Stomach (tissue), 9 donors: Measurements from ENCODE around the gene RIMS1. TPM values are rescaled to one million over a fixed set of nuclear protein-coding genes. Genes with fewer than 3 reads are reported as not detected.

Experiments used
- DNase-seq, 2 donors: peaks; one replicate each; pipeline versions ENCODE4 v3.0.0 to v3.0.0-alpha.2; 2013 to 2019
- H3K27ac ChIP-seq, 5 donors: fragments of 200-600 bp in 4 of 5; sonication (generic) in 4 of 5; one replicate each; pipeline ENCODE4 v1.5.1; 2013 to 2019; ENCODE audit warnings: mild to moderate bottlenecking in 1 of 5, moderate library complexity in 1 of 5
- H3K27me3 ChIP-seq, 3 donors: fragments of 200-600 bp; sonication (generic); one replicate each; pipeline ENCODE4 v1.5.1; 2017 to 2019; ENCODE audit warnings: mixed run types in 1 of 3
- H3K36me3 ChIP-seq, 4 donors: fragments of 200-600 bp; sonication (generic); 1 replicate in 3 of 4; 2 replicates in 1 of 4; pipeline ENCODE4 v1.5.1; 2016 to 2019
- H3K4me1 ChIP-seq, 4 donors: fragments of 200-600 bp; sonication (generic); one replicate each; pipeline ENCODE4 v1.5.1; 2016 to 2019
- H3K4me3 ChIP-seq, 4 donors: fragments of 200-600 bp; sonication (generic) in 3 of 4; one replicate each; pipeline ENCODE4 v1.5.1; 2016 to 2019; ENCODE audit warnings: mild to moderate bottlenecking in 1 of 4
- H3K9me3 ChIP-seq, 4 donors: fragments of 200-600 bp; sonication (generic); one replicate each; pipeline ENCODE4 v1.5.1; 2016 to 2019
- EP300 ChIP-seq: sonication (generic); formaldehyde crosslinking; IDR thresholded peaks from one replicate; pipeline ENCODE4 v1.6.1; 2017; ENCODE audit warnings: antibody characterized with exemption
- POLR2A ChIP-seq, 4 donors: fragments of 450-650 bp; IDR thresholded peaks; one replicate each; pipeline ENCODE4 v1.6.1; 2016; ENCODE audit warnings: antibody characterized with exemption in 4 of 4, control low read depth in 2 of 4, mild to moderate bottlenecking in 1 of 4, moderate library complexity in 1 of 4
- POLR2AphosphoS5 ChIP-seq, 3 donors: sonication (generic); formaldehyde crosslinking; IDR thresholded peaks; one replicate each; pipeline ENCODE4 v1.6.1; 2016; ENCODE audit warnings: antibody characterized with exemption in 3 of 3
- WGBS, 5 donors: extraction: QIAGEN DNeasy Blood & Tissue Kit in 3 of 5; methylation state at CpG; one replicate each; pipeline versions ENCODE4 v1.1.5 to v1.1.7; 2013 to 2018; 5-methylcytosine and 5-hydroxymethylcytosine counted together
- intact Hi-C: fragments of 100-400 bp; cut with DNase I; formaldehyde crosslinking; loops from one replicate; pipeline ENCODE4 v1.15.1; 2023; ENCODE audit warnings: low total_unique reads
- polyA plus RNA-seq, 3 donors: library from polyadenylated mRNA; stranded (reverse); fragments of 200-250 nt; gene quantifications; one replicate each; pipeline ENCODE4 v1.2.3, GENCODE V29; 2013
- total RNA-seq, 5 donors: library from RNA; depleted of rRNA; stranded (reverse); fragments of >200 nt; gene quantifications; one replicate each; pipeline versions ENCODE4 v1.1.0 to v1.2.3, GENCODE V29; 2014 to 2016
- TF ChIP-seq, protein P1 (sequence below), 7 experiments: fragments of 450-650 bp in 4 of 7; fragments of 200-600 bp in 3 of 7; sonication (generic) in 3 of 7; IDR thresholded peaks; one replicate each; pipeline ENCODE4 v1.5.1; 2016 to 2019; ENCODE audit warnings: antibody characterized with exemption in 7 of 7, control low read depth in 2 of 7, mild to moderate bottlenecking in 1 of 7
- donor health status: healthy with polysubstance abuse.
- donor health status: Bipolar disorder and iron deficiency.
- donor health status: healthy.

Gene RIMS1
- total and polyA plus RNA-seq, 8 donors = 0.13 to 45.2 (median 5.1) TPM

DNA sequence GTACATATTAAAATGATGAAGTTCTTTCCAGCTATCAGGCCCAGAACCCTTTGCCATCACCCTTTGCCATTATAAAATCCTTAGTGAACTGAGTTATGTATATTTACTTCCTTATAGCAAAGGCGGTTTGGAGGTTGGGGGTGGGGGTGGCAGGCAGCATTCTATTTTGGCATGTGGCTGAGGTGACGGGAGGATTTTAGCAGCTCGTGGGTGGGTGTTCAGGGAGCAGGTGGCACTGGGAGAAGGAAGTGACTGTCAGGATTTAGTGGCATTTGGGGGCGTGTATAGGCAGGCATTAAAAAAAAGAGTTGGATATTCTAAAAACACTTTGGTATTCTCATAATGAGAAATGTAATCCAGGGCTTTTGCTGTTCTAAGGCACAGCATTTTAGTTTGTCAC lies 150.7 kb downstream of the RIMS1 start:
- Histone ChIP-seq H3K4me1 (no peaks in the 10 kb centered on the region), H3K9me3 (no peaks in the 10 kb centered on the region), H3K27me3 (no peaks in the 10 kb centered on the region), H3K36me3 (no peaks in the 10 kb centered on the region), H3K4me3 (no peak overlapping the region), H3K27ac (no peak overlapping the region)
- TF ChIP-seq POLR2A (IDR thresholded peaks at IDR 0.05) (no peak), EP300 (no peak), POLR2AphosphoS5 (IDR thresholded peaks at IDR 0.05) (no peak)
- TF ChIP-seq, protein P1, sequence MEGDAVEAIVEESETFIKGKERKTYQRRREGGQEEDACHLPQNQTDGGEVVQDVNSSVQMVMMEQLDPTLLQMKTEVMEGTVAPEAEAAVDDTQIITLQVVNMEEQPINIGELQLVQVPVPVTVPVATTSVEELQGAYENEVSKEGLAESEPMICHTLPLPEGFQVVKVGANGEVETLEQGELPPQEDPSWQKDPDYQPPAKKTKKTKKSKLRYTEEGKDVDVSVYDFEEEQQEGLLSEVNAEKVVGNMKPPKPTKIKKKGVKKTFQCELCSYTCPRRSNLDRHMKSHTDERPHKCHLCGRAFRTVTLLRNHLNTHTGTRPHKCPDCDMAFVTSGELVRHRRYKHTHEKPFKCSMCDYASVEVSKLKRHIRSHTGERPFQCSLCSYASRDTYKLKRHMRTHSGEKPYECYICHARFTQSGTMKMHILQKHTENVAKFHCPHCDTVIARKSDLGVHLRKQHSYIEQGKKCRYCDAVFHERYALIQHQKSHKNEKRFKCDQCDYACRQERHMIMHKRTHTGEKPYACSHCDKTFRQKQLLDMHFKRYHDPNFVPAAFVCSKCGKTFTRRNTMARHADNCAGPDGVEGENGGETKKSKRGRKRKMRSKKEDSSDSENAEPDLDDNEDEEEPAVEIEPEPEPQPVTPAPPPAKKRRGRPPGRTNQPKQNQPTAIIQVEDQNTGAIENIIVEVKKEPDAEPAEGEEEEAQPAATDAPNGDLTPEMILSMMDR (IDR thresholded peaks at IDR 0.05) = no peak
- WGBS, 5 donors = 29 to 58% (median 46%) methylated on average over 4 of the region's 4 CpGs
- intact Hi-C loops = no loop called here
- DNase-seq = no peak

DNA sequence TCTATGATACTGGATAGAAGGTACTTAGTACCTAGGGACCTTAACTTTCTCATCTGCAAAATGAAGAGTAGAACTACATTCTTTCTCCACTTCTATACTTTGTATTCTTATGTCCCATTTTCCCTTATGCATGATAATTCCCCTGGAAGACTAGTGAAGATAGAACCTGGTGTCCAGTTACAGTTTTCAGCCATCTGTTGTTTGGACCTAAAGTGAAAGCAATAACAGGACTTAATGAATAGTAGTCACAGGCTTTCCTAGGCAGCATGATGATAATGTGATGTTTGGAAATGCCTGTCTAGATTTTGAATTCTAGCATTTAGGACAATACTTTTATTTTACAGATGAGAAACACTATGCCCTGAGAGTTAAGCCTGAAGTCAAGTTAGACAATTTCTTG lies 153.8 kb downstream of the RIMS1 start:
- no peaks in the 10 kb centered on the region for H3K36me3 ChIP-seq
- H3K4me1 ChIP-seq = no peaks in the 10 kb centered on the region
- no peaks in the 10 kb centered on the region for H3K9me3 ChIP-seq
- no peak for DNase-seq
- intact Hi-C loops = no loop called here
- no peak overlapping the region for H3K27ac ChIP-seq
- H3K27me3 ChIP-seq = no peaks in the 10 kb centered on the region
- no peak overlapping the region for H3K4me3 ChIP-seq
- no peak for TF ChIP-seq POLR2AphosphoS5 (IDR thresholded peaks at IDR 0.05)
- TF ChIP-seq, protein P1 (IDR thresholded peaks at IDR 0.05) = no peak
- TF ChIP-seq POLR2A (IDR thresholded peaks at IDR 0.05) = no peak
- TF ChIP-seq EP300 = no peak

- Histone ChIP-seq H3K4me1 (no peaks in the 10 kb centered on the region), H3K36me3 (no peaks in the 10 kb centered on the region), H3K9me3 (no peaks in the 10 kb centered on the region), H3K27me3 (no peaks in the 10 kb centered on the region), H3K27ac (no peak overlapping the region), H3K4me3 (no peak overlapping the region)
- TF ChIP-seq, protein P1 (IDR thresholded peaks at IDR 0.05) = no peak
- no peak for TF ChIP-seq POLR2A (IDR thresholded peaks at IDR 0.05)
- TF ChIP-seq POLR2AphosphoS5 (IDR thresholded peaks at IDR 0.05) = no peak
- TF ChIP-seq EP300 = no peak
- 67 to 73% (median 69%) methylated on average over 2 of the region's 2 CpGs for WGBS, 5 donors
- intact Hi-C loops = no loop called here
- DNase-seq = peak in 1 of 2 donors; percentile 24
These were observed 155.7 kb downstream of the RIMS1 start for GRCh38 chr6:72042088-72042487.

GRCh38 chr6:72048080-72048479 lies 161.7 kb downstream of the RIMS1 start:
- DNase-seq = no peak
- Histone ChIP-seq H3K9me3 (no peaks in the 10 kb centered on the region), H3K27me3 (no peaks in the 10 kb centered on the region), H3K4me3 (no peak overlapping the region), H3K4me1 (no peaks in the 10 kb centered on the region), H3K36me3 (no peaks in the 10 kb centered on the region), H3K27ac (no peak overlapping the region)
- TF ChIP-seq EP300 (no peak), POLR2A (IDR thresholded peaks at IDR 0.05) (no peak), POLR2AphosphoS5 (IDR thresholded peaks at IDR 0.05) (no peak)
- TF ChIP-seq, protein P1 (IDR thresholded peaks at IDR 0.05) = no peak
- intact Hi-C loops = no loop called here
- WGBS, 5 donors = 49 to 63% (median 59%) methylated on average over 2 of the region's 2 CpGs
